Duodenal mucosa (tissue), 2 donors: ENCODE results near the gene SEMA6A.

Source experiments
- H3K27ac ChIP-seq: one replicate; pipeline ENCODE4 v1.7.0; 2013; ENCODE audit warnings: low read depth, low read length
- H3K27me3 ChIP-seq, 2 donors: one replicate each; pipeline ENCODE4 v1.7.0; 2013; ENCODE audit warnings: low read length in 2 of 2, control low read depth in 1 of 2; ENCODE audit not compliant: insufficient read depth in 2 of 2, control insufficient read depth in 1 of 2
- H3K36me3 ChIP-seq, 2 donors: one replicate each; pipeline ENCODE4 v1.7.0; 2013; ENCODE audit warnings: low read length in 2 of 2, control low read depth in 1 of 2; ENCODE audit not compliant: insufficient read depth in 2 of 2, control insufficient read depth in 1 of 2
- H3K4me1 ChIP-seq, 2 donors: one replicate each; pipeline ENCODE4 v1.7.0; 2013; ENCODE audit warnings: low read length in 2 of 2, control low read depth in 1 of 2; ENCODE audit not compliant: insufficient read depth in 2 of 2, control insufficient read depth in 1 of 2
- H3K4me3 ChIP-seq, 2 donors: one replicate each; pipeline ENCODE4 v1.7.0; 2013; ENCODE audit warnings: low read length in 2 of 2, low read depth in 1 of 2
- H3K9ac ChIP-seq, 2 donors: one replicate each; pipeline ENCODE4 v1.7.0; 2013; ENCODE audit warnings: low read length in 2 of 2, low read depth in 1 of 2
- H3K9me3 ChIP-seq, 2 donors: one replicate each; pipeline ENCODE4 v1.7.0; 2013; ENCODE audit warnings: low read length in 2 of 2, control low read depth in 1 of 2; ENCODE audit not compliant: control insufficient read depth in 1 of 2

SEMA6A gene

DNA sequence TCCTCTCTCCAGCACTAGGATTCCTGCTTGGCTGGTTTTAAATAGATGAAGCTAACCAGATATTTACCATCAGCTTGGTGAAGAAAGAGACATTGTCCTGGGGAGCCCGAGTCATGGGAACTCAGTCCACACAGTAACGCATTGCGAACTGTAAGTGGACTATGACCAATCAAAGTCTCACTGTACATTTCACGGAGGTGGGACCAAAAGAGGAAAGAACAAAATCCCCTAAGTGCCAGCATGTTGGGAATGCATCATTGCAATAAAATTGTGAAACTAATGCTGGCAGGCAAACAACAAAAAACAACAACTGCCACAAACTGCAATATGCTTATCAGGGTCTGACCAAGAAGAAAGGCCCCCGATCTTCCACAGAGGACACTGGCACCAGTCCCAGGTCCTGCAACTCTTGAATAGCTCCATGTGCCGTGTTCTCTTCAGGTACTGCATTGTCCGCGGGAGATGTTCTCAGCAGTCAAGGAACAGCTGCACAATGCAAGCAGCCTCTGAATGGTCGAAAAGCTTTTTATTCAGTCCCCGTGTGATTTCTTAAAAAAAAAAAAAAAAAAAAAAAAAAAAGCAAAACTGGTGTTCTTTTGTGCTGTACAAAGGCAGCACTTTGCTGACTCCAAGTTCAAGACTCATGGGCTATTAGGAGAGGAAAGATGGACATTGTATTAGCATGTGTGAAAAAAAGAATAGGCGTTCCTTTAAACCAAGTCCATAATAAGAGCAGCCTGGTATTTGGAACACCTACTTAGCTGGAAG lies 38.1 kb downstream of the SEMA6A start:
- Histone ChIP-seq H3K27ac (no peak overlapping the region), H3K4me3 (peak overlapping the region; percentile 53 to 57), H3K9ac (peak overlapping the region; percentile 16 to 39), H3K36me3 (no peaks in the 10 kb centered on the region), H3K9me3 (no peaks in the 10 kb centered on the region), H3K27me3 (no peaks in the 10 kb centered on the region), H3K4me1 (peaks cover 32 to 46% of the 10 kb centered on the region in 2 donors)

DNA sequence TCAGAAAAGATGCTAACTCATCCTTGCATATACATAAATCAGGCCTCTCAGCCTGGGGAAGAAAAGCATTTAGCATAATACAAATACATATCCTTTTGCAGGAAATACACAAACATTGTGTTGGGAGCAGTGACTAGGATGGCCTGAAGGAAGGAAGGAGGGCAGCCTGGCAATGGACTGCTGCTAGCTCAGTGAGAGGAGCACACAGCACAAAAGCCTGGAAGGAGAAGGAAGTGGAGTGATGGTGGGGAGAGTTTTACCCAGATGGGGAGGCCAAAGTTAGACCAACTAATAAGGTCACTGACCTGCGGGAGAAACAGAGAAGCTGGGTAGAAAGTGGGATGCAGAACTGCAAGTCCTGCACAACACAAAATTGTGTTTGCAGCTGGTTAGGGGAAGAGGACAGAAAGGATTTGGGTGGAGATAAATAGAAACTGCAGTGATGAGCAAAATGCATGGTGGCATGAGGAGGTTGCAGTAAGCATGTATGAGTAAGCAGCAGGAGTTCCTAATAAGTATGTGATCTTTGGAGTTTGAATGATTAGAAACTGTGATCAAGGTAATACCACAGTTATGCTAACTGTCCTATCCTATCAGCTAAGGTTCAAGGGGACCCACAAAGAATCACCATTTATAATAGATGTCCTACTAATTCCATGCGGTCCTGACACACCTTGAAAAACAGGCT lies 39.5 kb downstream of the SEMA6A start:
- H3K9me3 ChIP-seq, result no peaks in the 10 kb centered on the region
- no peaks in the 10 kb centered on the region for H3K36me3 ChIP-seq
- H3K27me3 ChIP-seq, result no peaks in the 10 kb centered on the region
- H3K4me1 ChIP-seq, result peaks cover 30 to 50% of the 10 kb centered on the region in 2 donors
- H3K27ac ChIP-seq, result no peak overlapping the region
- H3K9ac ChIP-seq, result peak overlapping the region; percentile 5 to 39
- peak overlapping the region; percentile 53 to 57 for H3K4me3 ChIP-seq

DNA sequence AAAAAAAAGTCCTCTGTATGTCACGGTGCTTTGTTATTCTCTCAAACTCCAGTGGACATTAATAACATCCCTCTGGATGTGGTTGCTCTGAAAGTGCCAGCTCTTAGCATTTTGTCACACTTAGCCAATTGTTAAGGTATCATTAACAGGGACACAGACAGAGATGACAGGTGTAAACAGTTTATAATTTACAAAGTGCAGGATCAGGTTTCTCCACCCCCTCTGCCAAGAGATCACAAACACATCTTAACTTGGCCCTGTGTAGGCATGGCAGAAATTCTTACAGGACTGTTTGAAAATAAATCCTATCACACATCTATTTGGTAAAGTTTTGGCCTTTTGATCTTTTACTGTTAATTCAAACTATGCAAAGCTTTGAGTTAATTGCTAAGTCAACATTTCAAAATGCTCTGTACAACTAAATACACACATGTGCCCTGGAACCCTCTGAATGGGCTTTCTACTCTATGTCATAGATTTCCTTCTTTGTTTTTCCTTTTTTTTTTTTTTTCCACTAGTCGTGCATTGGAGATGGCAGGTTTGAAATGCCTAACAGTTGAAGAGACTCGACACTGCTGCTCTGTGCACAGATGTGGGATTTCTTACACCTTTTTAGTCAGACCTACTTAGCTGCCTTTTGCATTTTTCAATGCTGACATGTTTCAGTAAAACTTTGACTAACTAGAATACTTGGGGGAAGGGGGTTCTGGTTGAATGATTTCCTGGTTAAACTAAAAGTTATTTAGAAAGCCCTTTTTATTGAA lies 41.7 kb downstream of the SEMA6A start:
- H3K27me3 ChIP-seq, result no peaks in the 10 kb centered on the region
- no peaks in the 10 kb centered on the region for H3K9me3 ChIP-seq
- H3K27ac ChIP-seq, result no peak overlapping the region
- H3K36me3 ChIP-seq, result no peaks in the 10 kb centered on the region
- no peak overlapping the region for H3K4me3 ChIP-seq
- peak overlapping the region in 1 of 2 donors; percentile 8 for H3K9ac ChIP-seq
- peaks cover 46 to 61% of the 10 kb centered on the region in 2 donors for H3K4me1 ChIP-seq

DNA sequence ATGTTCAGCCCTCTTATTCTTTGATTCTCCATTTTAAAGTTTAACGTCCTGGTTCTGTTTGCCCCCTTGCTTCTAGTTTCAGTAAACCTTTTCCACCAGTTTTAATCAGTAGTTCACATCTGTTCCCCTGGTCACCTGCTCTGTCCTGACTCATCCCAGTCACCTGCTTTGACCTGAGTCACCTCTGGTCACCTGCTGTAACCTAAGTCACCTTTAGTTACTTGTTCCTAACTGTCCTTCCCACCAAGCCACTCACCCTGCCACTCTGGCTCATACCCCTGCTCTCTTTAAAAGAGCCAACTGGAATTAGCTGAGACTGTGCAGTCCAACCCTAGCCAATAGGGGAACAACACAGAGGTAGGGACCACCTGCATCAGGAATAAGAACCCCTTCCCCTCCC lies 43.0 kb downstream of the SEMA6A start:
- Histone ChIP-seq H3K36me3 (no peaks in the 10 kb centered on the region), H3K27me3 (no peaks in the 10 kb centered on the region), H3K4me3 (no peak overlapping the region), H3K9ac (no peak overlapping the region), H3K9me3 (no peaks in the 10 kb centered on the region), H3K4me1 (peaks cover 49 to 54% of the 10 kb centered on the region in 2 donors), H3K27ac (no peak overlapping the region)

DNA sequence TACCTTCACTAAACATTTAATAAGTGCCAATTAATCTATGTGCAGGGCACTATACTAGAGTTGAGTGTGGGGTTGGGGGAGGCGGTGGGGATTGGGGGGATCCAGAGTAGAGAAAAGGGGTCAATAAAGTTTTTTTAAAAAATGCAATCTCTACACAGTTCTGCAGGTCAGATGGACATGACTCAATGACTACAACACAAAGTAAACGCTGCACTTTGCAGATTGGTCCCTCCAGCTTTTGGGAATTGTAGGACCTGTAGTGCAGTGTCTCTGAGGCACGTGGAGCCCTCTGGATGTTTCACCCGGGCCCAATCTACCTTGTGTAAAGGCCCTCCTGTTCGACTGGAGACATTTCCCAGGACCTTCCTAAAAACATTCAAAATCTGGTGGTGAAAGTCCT lies 43.5 kb downstream of the SEMA6A start:
- no peak overlapping the region for H3K4me3 ChIP-seq
- no peaks in the 10 kb centered on the region for H3K9me3 ChIP-seq
- no peaks in the 10 kb centered on the region for H3K27me3 ChIP-seq
- no peak overlapping the region for H3K27ac ChIP-seq
- no peaks in the 10 kb centered on the region for H3K36me3 ChIP-seq
- H3K9ac ChIP-seq, result no peak overlapping the region
- H3K4me1 ChIP-seq, result peaks cover 50 to 59% of the 10 kb centered on the region in 2 donors

DNA sequence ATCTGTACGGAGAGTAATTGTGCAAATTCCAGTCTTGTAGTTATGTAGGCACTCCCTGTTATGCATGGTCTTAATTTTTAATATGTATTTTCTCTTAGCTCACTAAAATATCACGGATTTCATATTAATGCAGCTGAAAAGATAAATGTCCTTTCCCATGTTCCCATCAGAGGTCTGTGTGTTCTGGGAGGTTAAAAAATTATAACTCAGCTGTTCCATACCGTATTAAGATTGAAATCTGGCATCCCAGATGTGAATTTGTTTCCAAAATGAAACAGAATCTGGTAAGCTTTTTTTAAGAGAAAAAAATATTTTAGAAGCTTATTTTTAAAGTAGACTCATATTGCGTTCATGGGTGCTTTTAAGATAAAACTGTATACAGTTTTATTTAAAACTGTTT lies 44.3 kb downstream of the SEMA6A start:
- Histone ChIP-seq H3K4me1 (peaks cover 48 to 65% of the 10 kb centered on the region in 2 donors), H3K27ac (no peak overlapping the region), H3K9me3 (no peaks in the 10 kb centered on the region), H3K9ac (no peak overlapping the region), H3K27me3 (no peaks in the 10 kb centered on the region), H3K36me3 (no peaks in the 10 kb centered on the region), H3K4me3 (no peak overlapping the region)

DNA sequence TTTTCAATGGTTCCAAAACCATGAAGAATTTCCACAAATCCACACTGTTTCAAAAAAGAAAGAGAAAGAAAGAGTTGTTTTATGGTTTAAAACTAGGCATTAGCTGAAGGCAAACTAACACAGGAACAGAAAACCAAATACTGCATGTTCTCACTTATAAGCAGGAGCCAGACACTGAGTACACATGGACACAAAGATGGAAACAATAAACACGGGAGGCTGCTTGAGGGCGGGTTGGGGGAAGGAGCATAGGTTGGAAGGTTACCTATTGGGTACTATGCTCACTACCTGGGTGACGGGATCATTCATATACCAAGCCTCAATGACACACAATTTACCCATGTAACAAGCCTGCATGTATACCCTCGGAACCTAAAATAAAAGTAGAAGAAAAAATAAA lies 45.0 kb downstream of the SEMA6A start:
- Histone ChIP-seq H3K27me3 (no peaks in the 10 kb centered on the region), H3K4me3 (peak overlapping the region; percentile 10 to 26), H3K4me1 (peaks cover 43 to 67% of the 10 kb centered on the region in 2 donors), H3K9me3 (no peaks in the 10 kb centered on the region), H3K36me3 (no peaks in the 10 kb centered on the region), H3K27ac (no peak overlapping the region), H3K9ac (no peak overlapping the region)

DNA sequence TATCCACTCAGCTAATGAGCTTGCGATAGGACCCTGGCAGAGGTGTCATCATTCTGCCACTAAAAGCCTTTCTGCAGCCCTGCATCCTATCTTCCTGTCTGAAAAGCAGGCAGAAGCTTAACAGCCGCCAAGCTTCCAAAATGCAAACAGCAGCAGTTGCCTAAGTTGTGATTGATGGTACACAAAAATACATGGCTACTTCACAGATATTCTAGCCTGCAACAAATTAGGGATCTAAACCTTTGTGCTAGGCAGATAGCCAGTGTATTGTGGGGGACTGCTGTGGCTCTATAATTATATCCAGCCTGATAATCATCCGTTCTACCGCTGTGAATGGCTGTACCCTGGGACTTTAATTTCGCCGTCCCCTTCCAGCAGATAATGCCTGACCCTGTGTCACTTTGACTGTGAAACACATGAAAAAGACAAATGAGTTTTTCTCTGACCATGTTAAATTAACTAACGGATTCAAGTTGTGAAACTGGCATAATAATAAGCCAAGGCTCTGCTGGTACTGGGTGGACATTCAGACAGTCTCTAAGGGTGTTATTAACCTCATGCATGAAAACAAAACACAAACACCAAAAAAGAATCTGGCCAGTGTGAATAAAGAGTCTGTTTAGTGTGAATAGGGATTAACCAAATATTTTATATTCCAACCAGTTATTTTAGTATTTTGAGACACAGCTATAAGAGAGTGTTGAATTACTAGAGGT lies 45.9 kb downstream of the SEMA6A start:
- H3K4me1 ChIP-seq, result peaks cover 41 to 66% of the 10 kb centered on the region in 2 donors
- no peaks in the 10 kb centered on the region for H3K27me3 ChIP-seq
- no peaks in the 10 kb centered on the region for H3K9me3 ChIP-seq
- H3K4me3 ChIP-seq, result peak overlapping the region; percentile 9 to 50
- H3K36me3 ChIP-seq, result no peaks in the 10 kb centered on the region
- H3K9ac ChIP-seq, result peak overlapping the region; percentile 29 to 40
- H3K27ac ChIP-seq, result peak overlapping the region; percentile 41

DNA sequence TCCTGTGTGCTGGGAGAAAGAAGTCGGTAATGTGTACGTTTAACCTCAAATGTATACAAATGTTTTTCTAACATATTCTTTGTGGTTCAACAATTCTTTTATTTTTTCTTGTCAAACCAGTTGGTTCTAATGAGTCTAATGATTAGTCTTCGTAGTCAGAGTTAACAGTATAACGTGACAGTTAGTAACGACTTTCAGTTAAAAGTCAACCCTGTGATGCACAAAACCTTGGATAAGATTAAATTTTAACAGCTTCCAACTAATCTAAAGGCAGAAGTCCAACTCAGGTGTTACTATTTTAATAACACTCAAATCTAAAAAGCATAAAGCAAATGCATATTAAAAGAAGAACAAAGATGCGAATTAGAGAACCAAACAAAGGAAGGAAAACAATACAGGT lies 47.0 kb downstream of the SEMA6A start:
- H3K9me3 ChIP-seq, result no peaks in the 10 kb centered on the region
- H3K4me3 ChIP-seq, result peak overlapping the region; percentile 37 to 45
- H3K4me1 ChIP-seq, result peaks cover 37 to 55% of the 10 kb centered on the region in 2 donors
- peak overlapping the region in 1 of 2 donors; percentile 20 for H3K9ac ChIP-seq
- no peaks in the 10 kb centered on the region for H3K27me3 ChIP-seq
- no peaks in the 10 kb centered on the region for H3K36me3 ChIP-seq
- peak overlapping the region; percentile 15 for H3K27ac ChIP-seq
